GM21381 (cell line): Measurements from ENCODE around the gene PPIG.
A peak's percentile ranks its signal among the peaks of the same experiment; 100 is the strongest.
"Not testable (repeated sequence)": the region's sequence is repeated elsewhere in the genome, so short reads cannot be mapped to it uniquely, and the experiment has no call there.

Experiments
- ATAC-seq: cut with Tn5 transposase; IDR thresholded peaks from one replicate; pipeline ENCODE4 v1.9.1; 2021; ENCODE audit warnings: mild to moderate bottlenecking, moderate library complexity; ENCODE audit not compliant: unreplicated experiment

The PPIG gene

DNA sequence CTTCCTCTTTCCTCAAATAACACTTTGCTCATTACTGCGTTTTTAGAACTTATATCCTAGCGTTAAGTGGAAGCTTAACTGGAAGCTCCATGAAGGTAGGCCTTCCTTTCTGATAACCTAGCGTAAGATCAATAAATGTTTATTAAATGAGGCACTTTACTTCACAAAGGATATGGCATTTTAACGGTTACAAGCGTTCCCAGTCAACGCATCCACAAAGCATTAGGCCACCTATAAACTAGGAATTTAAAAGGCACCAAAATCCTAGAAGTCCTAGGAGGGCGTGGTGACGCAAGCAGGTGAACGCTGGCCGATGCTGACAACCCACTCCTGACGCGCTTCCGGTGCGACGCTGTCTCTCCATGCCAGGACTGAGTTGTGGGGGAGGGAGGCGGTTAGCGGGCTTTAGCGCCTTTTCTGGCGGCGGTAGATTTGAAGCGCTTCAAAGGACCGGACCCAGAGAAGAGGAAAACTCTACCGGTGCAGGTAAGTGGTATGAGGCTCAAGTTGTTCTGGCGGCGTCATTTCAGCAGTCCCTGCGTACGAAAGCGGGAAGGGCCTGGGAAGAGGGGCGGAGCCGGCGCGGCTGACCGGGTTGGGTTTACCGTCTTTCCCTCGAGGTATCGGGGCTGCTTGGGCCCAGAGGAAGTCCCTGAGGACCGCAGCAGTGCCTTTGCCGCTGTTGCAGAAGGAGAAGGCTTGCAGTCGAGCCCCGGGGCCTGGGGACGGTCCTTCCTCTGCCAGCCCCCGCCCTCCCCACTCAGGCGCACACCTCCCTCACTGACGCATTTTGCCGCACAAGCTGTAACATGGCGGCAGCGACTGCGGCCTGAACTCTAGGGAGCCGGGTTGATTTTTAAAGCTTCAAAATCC is at the start of gene PPIG:
Gene PPIG, plus strand, starts transcription at position 347 of the 873 bp plus-strand sequence. CDS start 19,691 bp downstream, outside the sequence.
- ATAC-seq: peak; percentile 90

GRCh38 chr2:169539460-169539859 is 44.7 kb upstream of the PPIG start:
- ATAC-seq: not testable (repeated sequence)

DNA sequence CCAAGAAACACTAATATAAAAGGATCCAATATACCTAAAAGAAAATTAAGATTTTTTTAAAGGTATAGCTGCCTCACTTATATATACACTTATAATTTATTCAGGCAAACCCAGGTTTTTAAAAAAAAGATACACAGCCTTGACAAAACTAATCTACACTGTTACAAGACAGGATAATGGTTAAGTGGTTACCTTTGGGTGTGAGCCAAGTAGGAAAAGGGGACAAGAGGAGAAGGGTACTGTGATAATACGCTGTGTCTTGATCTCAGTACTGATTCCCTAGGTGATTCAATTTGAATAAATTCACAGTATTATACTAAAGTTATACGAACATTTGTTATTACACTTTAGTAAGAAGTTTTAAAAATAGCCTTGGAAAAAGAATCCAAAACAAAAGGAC is 44.0 kb upstream of the PPIG start:
- no peak for ATAC-seq

GRCh38 chr2:169542433-169542832 is 41.7 kb upstream of the PPIG start:
- ATAC-seq: no peak

DNA sequence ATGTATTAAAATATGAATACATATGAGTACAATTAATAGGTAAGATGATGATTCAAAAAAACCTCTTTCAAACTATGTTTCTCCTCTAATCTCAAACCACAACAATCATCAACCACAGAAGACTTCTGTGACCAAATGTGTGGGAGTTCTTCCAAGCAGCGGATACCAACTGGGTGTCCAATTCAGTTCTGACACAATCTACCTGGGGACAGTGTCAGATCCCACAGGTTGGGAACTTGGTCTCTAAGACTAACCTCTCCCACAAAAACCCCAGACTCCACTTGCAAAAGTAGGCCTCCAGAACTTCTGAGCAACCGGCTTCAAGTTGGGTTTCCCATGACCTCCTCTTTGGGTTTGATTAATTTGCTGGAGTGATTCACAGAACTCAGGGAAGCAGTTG is 37.4 kb upstream of the PPIG start:
- ATAC-seq: no peak

DNA sequence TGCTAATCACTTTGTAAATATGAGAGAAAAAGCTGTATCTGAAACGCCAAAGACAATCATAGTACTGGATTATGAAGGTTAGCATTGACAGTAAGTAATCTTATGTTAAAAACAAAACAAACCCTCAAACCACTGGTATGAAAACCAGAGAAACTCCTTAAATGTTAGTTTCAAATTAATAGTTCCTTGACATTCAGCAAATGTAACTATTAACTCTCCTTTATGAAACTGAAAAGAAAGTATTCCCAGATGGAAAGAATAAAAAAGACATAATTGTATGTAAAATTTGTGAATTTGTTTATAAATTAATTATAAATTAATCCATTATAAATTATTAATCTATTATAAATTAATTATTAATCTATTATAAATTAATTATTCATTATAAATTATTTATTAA is 22.8 kb upstream of the PPIG start:
- no peak for ATAC-seq

DNA sequence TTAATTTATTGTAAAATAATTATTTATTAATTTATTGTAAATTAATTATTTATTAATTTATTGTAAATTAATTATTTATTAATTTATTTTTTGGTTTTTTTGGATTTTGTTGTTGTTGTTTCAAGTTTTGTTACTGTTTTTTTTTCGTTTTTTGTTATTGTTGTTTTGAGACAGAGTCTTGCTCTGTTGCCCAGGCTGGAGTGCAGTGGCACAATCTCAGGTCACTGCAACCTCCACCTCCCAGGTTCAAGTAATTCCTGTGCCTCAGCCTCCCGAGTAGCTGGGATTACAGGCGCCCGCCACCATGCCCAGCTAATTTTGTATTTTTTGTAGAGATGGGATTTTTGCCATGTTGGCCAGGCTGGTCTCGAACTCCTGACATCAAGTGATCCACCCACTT is 22.1 kb upstream of the PPIG start:
- ATAC-seq: not testable (repeated sequence)

GRCh38 chr2:169562519-169562918 is 21.6 kb upstream of the PPIG start:
- no peak for ATAC-seq

DNA sequence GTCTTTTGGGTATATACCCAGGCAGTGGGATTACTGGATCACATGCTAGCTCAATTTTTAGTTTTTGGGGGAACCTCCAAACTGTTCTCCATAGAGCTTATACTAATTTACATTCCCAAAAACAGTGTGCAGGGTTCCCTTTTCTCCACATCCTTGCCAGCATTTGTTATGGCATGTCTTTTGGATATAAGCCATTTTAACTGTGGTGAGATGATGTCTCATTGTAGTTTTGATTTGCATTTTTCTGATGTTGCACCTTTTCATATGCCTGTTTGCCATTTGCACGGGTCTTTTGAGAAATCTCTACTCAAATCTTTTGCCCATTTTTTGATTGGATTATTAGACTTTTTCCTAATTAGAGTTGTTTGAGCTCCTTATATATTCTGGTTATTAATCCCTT is 18.5 kb upstream of the PPIG start:
- ATAC-seq: no peak

DNA sequence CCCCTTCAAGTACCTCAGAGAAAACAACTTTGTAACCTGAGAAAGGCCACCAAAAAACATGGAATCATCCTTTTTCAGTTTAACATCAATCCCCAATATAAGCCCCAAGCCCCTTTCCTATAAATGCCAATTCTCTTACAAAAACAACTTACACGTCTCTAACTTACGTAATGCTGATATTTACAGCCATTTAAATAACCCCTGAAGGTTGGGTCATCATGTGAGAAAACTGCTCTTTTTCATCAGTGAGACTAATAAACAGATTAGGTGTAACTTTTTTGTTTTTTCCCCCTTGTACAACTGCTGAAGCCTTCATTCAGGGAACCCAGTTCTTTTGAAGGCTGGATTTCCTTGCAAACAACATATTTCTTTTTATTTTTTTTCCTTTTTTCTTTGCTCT is 14.2 kb upstream of the PPIG start:
- no peak for ATAC-seq

GRCh38 chr2:169570752-169571151 is 13.4 kb upstream of the PPIG start:
- not testable (repeated sequence) for ATAC-seq

DNA sequence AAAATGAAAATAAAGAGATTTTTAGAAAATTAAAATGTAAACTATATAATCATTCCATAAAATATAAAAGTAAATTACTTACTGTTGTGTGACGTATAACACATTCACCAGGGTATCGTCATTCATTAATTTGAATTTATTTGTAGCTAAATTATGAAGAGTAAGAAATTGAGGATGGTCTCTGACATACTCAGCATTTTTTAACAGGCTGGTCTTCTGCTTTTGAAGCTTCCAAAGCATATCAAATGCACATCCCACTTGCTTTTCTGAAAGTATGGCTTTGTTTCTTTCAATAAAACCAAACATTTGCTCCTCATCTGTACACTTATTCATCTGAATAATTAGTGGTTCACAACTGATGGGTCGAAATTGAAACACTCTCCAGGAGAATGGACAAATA is 12.6 kb upstream of the PPIG start:
- ATAC-seq: no peak

DNA sequence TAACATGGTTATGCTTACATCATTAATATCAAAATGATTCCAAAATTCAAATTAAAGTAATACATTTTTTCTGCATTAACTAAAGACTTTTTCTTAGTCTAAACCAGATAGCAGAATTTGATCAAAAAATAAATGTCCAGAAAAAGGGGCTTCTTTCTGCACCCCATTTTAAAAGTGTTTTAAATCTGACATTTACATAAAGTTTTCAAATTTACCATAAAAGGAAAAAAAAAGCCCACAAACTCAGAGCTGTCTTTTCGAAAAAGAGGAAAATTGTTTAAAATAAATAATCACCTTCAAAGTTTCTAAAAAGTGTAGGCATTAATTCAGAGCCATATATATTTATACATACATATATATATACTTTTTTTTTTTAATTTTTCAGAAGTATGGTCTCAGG is 12.0 kb upstream of the PPIG start:
- no peak for ATAC-seq

- no peak for ATAC-seq
These were observed 11.4 kb upstream of the PPIG start for GRCh38 chr2:169572821-169573159.

- peak; percentile 98 for ATAC-seq
These were observed 10.8 kb upstream of the PPIG start, which contains the start of gene FASTKD1 for GRCh38 chr2:169573160-169573973. Gene FASTKD1 (minus strand): TSS chr2:169573865. CDS start chr2:169572029, 1,836 bp downstream.

DNA sequence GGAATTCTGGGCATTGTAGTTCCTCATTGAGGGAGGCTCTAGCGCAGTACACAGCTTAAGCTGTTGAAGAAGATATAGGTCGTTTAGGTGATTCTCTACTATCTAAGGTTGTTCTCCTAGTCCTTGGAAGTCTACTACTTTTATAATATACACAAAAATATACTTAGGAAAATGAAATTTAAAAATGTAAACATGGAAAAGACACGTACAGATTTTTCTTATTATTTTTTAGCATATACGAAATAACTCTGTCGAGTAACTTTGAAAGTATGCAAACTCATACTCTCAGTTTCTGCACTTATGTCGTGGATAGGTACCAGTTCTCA is 10.2 kb upstream of the PPIG start:
- ATAC-seq: peak; percentile 6

DNA sequence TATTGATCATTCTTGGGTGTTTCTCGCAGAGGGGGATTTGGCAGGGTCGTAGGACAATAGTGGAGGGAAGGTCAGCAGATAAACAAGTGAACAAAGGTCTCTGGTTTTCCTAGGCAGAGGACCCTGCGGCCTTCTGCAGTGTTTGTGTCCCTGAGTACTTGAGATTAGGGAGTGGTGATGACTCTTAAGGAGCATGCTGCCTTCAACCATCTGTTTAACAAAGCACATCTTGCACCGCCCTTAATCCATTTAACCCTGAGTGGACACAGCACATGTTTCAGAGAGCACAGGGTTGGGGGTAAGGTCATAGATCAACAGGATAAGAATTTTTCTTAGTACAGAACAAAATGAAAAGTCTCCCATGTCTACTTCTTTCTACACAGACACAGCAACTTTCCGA is 9.6 kb upstream of the PPIG start:
- ATAC-seq: not testable (repeated sequence)

- not testable (repeated sequence) for ATAC-seq
These were observed 8.9 kb upstream of the PPIG start for GRCh38 chr2:169575264-169575663.

DNA sequence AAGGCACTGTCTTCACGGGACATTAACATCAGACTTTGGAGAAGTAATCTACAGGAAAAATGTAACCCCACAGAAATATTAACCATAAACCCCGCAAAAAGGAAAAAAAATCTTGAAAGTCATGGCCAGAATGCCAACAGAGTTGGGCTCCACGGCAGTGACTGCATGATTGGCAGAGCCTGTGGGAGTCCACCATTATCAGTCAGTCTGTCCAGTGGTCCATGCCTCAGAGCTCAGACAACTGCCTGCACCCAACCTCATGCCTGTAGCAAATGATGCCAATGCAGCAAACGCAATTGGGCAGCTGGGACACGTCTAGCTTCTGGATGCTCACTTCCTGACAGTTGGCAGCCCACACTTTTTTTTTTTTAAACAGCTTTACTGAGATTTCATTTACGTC is 5.1 kb upstream of the PPIG start:
- ATAC-seq: no peak

DNA sequence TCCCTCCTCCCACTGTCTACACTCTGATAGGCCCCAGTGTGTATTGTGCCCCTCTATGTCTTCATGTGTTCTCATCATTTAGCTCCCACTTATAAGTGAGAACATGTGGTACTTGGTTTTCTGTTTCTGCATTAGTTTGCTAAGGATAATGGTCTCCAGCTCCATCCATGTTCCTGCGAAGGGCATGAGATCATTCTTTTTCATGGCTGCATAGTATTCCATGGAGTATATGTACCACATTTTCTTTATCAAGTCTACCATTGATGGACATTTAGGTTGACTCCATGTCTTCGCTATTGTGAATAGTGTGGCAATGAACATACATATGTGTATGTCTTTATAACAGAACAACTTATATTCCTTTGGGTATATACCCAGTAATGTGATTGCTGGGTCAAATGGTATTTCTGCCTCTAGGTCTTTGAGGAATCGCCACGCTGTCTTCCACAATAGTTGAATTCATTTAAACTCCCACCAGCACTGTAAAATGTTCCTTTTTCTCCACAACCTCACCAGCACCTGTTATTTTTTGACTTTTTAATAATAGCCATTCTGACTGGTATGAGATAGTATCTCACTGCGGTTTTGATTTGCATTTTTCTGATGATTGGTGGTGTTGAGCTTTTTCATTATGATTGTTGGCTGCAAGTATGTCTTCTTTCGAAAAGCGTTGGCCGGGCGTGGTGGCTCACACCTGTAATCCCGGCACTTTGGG is 1.4 kb upstream of the PPIG start:
- not testable (repeated sequence) for ATAC-seq

GRCh38 chr2:169583518-169583917 is 633 bp upstream of the PPIG start:
- ATAC-seq: no peak
